Lower leg skin (tissue), 3 donors: ENCODE measurements around the gene RTL5.

Source experiments
- CTCF ChIP-seq, 3 donors: fragments of 450-650 bp; IDR thresholded peaks; one replicate each; pipeline ENCODE4 v1.5.1; 2016; ENCODE audit warnings: antibody characterized with exemption in 3 of 3, mild to moderate bottlenecking in 3 of 3, moderate library complexity in 2 of 3
- POLR2A ChIP-seq, 2 donors: fragments of 450-650 bp; IDR thresholded peaks; one replicate each; pipeline ENCODE4 v1.6.1; 2016 to 2017; ENCODE audit warnings: antibody characterized with exemption in 2 of 2, mild to moderate bottlenecking in 1 of 2, moderate library complexity in 1 of 2

DNA sequence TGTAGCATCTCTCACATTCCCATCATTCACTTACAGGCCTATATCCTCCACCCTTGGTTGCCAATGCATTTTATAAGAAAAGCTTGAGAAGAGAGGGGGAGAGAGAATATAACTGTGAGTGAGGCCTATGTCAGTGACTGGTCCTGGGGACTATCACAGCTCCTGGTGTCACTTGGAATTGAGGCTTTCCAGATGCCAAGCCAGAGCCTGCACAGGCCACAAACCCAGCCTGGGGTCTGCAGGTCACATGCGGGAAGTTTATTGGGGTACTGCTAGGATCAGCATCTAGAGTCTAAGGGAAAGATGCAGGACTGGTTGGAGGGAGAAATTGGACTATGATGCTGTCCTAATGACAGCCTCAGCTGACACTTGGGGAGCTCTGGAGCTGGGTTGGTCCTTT lies 47.6 kb downstream of the RTL5 start:
- no peak for TF ChIP-seq CTCF (IDR thresholded peaks at IDR 0.05)
- TF ChIP-seq POLR2A (IDR thresholded peaks at IDR 0.05), result no peak
